NCI-H446 (cell line): ENCODE results near the gene HTD2.
"Not testable (repeated sequence)": the region's sequence is repeated elsewhere in the genome, so short reads cannot be mapped to it uniquely, and the experiment has no call there.

Experiments
- DNase-seq, 2 experiments: peaks; one replicate each; lab custom pipeline; 2025; lab: John Stamatoyannopoulos, UW

The HTD2 gene

DNA sequence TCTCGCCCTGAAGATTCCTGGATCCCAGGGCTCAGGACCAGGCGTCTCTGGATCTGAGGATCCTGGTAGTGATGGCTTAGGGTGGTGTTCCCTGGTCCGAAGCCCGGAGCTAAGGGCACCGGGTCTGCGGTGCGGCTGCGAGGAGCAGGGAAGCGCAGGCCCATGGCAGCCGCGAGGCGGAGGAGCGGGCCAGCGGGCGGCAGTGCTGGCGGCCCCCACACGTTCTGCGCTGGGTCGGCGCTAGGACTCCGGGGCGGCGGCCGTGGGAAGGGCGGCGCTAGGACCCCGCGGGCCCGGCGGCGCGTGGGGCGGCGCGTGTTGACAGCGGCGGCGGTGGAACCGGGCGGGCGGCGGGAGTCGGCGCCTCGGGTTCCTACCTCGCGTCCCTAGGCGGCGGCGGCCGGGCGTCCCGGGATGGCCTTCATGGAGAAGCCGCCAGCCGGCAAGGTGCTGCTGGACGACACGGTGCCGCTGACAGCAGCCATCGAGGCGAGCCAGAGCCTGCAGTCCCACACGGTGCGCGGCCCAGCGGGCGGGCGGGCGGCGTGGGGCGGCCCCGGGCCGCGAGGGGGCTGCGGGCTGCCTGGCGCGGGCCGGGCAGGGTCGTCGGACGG, 26.4 kb downstream of the HTD2 start, which contains the start of gene PXK:
TSS of gene PXK (plus strand) at position 318 of the 614 bp plus-strand sequence. CDS start at position 415, 97 bp downstream.
- DNase-seq = peak in 1 of 2 experiments; percentile 18

DNA sequence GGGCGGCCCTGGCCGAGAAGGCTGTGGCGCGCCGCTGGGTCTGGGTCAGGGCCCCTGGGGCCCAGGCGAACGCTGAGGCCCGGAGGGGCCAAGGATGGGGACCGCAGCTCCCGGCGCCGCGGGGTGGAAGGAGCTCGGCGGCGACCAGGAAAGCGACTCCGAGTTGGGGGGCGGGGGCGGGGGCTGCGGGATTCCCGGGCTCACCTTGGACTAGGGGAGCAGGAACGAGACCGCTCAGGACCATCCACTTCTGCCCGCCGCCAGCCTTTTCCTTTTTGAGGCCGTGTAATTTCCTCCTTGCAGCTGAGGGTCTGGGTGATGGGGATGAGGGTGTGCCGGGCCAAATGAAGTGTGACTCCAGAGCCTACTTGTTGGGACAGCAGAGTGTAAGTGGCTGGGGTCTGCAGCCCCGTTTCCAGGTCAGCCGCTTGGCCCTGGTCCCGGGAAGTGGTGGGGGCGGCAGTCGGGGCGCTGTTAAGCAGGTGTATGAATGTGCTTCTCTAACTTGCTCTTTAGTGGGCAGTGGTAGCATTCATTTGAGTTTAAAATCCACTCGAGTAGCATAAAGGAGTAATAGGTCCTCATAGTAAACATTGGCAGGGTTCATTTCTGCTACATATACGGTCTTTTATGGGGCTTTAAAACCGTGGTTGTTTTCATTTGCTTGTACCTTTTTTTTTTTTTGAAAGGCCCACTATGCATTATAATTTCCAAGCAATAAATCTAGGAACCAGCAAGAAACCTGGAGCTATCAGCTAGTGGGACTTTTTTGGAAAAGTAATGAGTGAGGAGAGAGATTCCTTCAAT, 27.1 kb downstream of the HTD2 start:
- no peak for DNase-seq

DNA sequence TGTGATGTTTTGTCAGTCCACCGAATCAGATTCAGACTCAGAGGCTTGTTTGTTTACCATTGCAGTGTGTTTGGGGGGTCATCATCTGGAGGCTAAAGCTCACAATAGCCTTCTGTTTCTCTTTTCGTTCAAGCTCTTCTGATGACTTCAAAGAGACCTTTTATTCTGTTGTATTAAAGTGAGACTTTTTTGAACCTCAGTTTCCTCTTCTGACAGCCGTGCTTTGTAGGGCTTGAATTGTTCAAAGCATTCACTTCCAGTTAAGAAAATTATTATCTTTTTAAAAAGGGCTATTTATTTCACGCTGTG, 27.6 kb downstream of the HTD2 start:
- DNase-seq = no peak

DNA sequence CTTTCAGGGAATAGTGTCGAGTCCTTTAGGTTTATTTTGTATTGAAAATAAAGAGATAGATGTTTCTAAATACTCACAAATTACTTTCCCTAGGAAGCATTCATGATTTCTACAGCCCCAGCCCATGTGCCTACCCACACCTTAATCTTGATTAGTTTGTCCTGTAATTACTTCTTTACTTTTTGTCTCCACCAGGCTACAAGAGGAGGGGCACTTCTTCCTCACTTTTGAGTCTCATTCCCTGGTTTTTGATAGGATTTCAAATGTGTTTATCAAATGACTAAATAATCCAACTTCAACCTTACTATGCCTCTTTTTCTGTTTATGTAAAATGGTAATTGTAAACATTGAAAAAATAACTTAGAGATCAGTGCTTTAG, 28.2 kb downstream of the HTD2 start:
- DNase-seq = no peak

DNA sequence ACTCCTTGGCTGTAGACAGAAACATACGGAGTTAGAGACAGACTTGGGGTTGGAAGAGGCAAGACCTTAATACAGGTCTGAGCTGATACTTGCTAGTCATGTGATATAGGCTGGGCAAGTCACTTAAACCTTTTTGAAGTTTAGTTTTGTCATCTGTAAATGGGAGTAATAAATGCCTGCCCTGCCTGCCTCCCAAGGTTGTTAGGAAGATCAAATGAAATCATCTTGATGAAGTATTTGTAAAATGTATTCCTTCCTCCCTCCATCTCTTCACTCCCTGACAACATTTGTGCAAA, 29.3 kb downstream of the HTD2 start:
- no peak for DNase-seq

DNA sequence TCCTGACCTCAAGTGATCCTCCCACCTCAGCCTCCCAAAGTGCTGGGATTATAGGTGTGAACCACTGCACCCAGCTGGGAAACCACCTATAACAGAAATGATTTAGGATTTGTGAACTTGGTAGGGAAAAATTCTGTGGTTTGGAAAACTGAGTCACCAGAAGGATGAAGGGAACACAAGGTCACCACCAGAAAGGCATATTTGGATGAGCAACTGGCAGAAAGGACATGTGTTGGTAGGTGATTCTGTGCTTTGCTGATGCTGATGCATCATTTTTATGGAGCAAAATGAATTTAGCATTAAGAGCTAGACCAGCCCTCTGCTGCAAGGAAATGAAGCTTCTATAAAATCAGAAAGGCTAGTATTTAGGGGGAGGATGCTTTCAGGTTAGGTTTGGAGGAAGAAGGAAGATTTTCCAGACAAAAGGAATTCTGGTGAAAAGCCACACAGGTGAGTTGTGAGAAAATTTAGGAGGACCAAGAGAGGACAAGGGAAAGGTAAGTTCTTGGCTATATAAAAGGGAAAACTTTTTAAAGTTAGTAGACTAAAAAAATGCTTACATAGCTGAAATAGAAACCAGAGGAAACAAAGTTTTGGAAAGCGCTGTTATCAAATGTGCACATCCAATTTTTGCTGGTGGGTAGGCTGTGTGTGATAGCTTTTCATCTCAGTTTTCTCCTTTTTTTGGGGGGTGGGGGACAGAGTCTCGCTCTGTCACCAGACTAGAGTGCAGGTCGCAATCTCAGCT, 30.0 kb downstream of the HTD2 start:
- DNase-seq = no peak

DNA sequence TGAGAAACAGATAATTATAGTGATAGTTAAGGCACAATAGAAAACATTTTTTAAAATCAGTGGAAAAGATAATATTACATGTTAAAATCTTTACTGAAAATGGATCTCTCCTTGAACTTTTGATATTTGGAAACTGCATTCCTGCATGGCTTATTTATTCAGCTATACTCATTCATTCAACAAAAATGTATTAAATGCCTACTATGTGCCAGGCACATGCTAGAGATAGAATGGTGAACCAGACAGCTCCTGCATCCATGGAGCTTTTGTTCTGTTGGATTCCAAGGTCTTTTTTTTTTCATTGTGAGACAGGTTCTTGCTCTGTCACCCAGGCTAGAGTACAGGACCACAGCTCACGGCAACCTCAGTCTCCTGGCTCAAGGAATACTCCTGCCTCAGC, 30.9 kb downstream of the HTD2 start:
- no peak for DNase-seq

DNA sequence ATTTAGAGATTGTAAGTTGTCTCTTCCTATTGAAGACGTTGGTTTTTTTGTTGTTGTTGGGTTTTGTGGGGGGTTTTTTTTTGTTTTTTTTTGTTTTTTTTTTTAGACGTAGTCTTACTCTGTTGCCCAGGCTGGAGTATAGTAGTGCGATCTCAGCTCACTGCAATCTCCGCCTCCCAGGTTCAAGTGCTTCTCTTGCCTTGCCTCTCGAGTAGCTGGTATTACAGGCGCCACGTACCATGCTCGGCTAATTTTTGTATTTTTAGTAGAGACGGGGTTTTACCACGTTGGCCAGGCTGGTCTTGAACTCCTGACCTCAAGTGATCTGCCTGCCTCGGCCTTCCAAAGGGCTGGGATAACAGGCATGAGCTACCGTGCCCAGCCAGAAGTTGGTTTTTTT, 32.8 kb downstream of the HTD2 start:
- not testable (repeated sequence) for DNase-seq

DNA sequence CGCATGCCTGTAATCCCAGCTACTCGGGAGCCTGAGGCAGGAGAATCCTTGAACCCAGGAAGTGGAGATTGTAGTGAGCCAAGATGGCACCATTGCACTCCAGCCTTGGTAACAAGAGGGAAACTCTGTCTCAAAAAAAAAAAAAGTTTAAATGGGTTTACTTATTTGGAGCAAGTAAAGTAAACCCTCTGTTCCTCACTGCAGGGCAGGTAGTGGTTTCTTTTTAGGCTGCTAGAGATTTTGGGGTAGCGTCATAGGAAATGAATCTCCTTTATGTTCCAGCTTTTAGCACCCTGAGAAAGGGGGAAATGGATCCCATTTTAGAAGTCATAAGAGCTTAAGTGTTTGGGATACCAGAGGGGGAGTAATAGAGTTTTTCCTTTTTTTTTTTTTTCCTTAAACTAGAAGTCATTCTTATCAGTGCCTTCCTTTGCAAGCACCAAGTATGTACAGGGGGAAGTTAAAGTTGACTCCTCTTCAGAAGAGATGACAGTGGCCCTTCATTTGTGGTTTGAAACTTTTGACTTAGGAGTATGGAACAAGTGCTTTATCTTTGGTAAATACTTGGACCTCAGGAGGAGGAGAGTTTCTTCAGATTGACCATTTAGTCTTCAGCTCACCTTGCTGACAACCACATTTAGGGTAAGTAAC, 34.4 kb downstream of the HTD2 start:
- no peak for DNase-seq

DNA sequence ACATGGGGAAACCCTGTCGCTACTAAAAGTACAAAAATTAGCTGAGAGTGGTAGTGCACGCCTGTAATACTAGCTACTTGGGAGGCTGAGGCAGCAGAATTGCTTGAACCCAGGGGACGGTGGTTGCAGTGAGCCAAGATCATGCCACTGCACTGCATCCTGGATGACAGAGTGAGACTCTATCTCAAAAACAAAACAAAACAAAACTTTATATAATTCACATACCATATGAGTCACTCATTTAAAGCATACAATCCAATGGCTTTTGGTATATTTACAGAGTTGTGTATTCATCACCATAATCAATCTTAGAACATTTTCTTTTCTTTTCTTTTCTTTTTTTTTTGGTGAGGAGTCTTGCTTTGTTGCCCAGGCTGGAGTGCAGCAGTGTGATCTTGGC, 35.1 kb downstream of the HTD2 start:
- no peak for DNase-seq

DNA sequence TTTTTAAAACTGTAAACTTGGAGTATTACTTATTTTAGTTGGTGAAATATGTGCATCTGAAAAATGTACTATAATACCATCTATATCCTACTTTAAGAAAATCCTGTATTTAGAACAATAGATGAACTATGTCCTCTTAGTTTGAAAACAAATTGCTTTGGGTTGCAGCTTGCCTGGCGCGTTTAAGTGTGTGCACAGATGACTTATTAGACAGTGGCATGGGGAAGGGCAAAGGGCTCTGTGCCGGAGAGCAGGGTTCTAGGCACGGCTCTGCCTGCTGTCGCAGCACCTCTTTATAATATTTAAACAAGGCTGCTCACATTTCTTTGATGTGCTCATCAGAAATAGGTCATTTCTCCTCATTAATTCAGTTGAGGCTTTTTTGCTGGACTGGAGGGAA, 36.4 kb downstream of the HTD2 start:
- DNase-seq = no peak

DNA sequence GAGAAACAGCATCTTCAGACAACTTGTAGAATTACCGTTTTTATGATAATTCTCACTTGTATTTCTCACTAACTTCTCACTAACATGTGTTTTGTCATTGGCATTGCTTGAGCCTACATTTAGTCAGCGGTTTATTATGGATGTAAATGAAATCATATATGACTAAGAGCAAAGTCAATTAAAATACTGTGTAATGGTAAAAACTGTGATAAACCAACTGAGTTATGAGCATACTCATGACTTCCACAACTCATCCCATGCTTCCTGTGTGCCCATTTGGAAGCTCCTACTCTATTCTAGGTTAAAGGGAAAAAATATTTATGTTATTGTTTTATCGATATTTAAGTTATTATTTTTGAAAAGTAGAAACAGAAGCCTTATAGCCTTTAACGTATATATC, 39.1 kb downstream of the HTD2 start:
- no peak for DNase-seq

DNA sequence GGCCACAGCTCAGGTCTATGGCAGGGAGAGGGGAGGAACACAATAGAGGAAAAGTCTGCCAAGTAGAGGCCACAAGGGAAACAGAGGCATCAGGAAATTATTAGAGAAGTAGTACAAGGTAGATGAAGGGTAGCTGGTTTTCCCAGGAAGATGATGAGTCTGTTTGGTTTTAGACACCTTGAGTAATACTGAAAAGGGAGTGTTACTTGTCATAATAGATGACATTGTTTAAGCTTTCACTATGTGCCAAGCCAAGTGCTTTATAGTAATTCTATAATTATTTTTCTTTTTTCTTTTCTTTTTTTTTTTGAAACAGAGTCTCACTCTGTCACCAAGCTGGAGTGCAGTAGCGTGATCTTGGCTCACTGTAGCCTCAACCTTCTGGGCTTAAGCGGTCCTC, 40.0 kb downstream of the HTD2 start:
- DNase-seq = no peak

DNA sequence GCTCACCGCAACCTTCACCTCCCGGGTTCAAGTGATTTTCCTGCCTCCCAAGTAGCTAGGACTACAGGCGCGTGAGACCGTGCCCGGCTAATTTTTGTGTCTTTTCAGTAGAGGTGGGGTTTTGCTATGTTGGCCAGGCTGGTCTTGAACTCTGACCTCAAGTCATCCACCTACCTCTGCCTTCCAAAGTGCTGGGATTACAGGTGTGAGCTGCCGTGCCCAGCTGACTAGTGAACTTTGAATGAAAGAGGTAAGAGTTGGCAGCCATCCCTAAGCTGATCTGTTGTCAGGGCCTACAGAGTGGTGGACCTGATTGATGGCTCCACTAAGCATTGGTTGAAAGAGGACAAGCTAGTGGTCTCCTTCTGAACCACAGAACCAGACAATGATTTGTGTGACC, 41.7 kb downstream of the HTD2 start:
- no peak for DNase-seq

DNA sequence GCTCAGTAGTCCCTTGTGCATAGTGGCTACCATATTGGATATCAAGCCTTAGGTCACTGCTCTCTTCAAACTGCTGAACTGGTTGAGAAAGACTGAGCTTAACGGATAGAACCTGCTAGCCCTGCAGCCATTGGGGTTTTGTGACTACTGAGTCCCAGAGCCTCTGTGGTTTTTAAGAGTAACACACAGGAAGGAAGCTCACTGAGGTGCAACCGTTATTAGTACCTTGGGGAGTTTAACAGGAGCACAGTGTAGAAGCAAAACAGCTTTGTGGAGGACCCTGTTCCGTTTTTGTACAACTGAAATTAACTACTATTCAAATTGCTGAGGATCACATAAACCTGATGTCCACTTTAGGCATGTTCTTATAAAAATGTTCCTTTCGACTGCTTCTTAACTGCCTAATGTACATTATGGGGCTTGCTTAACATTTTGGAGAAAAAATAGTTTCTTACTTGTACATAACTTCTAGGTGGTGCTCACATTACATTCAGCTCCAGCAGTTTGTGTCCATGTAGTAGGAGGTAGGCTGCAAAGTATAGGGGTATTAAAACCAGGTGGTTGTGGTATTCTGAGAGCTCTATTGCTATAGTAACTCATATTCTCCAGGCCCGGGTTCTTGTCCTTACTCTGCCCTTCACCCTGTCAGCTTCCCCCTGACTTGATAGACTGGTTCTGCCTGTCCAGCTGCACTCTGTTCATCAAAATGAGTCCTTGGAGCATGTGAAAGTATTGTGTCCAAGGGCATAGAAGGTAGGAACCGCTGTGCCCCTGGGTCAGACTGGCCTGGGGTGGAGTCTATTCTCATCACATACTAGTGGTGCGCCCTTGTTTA, 43.7 kb downstream of the HTD2 start:
- no peak for DNase-seq

DNA sequence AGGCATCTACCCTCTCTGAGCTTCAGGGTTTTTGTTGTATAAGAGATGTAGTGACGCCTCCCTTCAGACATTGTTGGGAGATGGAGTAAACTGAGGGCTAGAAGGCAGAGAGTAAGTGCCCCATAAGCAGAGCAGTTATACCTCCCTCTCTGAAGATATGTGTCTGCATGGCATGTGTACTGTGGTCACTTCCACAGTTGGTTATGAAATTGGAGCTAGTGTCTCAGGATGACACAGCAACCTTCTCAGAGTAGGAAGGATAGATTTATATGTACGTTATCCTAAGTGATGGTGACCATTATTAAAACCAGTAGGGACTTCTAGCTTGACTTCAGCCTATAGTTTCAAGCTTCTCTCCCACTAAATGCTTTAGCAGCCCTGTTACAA, 44.3 kb downstream of the HTD2 start:
- no peak for DNase-seq

DNA sequence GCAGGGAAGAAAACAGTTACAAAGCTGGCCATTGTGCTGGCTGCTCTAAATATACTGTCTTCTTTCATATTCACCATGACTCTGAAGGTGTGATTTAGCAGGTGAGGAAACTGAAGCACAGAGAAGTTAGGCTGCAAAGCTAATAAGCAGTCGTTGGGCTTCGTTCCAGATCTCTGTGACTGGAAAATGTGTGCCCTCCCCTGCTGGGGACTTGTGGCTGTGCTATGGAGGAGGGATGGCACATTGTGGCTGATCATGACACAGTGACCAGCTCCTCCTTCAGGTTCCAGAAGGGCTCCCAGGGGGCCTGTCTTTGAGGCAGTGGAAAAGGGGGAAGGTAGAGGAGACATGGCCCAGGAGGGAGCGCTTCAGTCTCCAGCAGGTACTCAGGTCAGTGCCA, 45.6 kb downstream of the HTD2 start:
- no peak for DNase-seq

DNA sequence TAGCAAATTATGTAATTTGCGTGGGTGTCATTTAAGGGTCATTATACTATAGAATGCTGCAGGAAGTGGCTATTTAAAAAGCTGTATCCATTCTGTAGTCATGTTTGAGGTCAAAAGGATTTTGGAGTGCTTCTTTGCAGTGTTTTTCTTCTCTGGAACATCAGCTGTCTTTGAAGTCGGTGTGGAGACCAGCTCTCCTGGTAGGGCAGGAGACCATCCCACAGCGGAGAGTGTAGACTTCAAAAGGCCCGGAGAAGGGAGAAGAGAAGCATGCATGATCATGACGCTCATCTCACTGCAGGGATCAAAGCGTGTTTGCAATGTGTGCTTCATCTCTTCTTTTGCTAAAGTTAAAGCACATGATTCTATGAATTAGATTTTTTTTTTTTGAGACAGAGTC, 46.3 kb downstream of the HTD2 start:
- DNase-seq = no peak

DNA sequence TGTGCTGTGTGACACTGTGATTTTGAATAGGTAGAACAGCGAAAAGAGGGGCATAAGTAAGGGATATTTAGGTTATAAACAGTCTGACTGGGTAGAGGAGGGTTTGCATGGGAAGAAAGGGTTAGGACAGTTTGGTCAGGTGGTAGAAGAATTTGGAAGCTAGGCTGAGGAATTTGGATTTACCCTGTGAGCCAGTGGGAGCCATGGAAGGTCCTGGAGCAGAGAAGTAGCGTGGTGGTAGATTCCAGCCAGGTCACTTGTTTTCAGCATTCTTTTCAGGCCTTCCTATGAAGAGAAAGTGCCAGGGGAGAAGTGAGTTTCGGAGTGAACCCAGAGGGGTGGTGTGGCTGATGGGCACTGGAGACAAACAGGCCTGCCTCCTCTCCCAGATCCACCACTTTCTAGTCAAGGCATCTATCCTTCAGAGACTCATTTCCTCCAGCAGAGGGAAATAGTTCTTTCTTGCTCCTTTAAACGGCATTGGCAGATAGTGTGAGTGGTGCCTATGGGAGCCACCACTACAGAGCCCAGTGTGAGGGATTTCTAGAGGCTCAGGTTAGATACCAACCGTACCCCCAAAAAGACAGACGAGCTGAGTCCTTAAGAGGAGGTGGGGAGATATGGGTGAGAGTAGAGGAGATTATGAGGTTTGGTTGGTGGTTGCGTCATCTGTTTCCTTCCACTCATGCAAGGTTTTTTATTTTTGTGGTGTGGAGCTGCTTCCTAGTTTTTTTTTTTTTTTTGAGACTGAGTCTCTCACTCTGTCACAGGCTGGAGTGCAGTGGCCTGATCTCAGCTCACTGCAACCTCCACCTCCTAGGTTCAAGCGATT, 47.6 kb downstream of the HTD2 start:
- no peak for DNase-seq

DNA sequence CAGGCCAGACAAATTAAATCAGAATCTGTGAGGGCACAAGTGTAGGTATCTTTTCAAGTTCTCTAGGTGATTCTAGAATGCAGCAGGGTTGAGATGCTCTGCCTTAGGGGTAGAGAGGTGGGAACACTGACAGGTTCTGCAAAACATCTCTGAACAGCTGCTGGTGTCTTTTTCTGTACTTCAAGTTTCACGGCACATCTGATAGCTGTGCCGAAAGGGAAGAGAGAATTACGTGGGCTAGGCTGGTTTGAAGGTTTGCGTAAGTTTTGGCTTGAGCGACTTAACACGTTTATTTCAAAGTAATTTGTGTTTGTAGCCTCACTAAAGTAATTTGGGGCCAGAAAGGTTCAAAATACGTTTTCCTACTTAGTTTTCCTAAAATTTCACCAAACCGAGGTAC, 48.9 kb downstream of the HTD2 start:
- no peak for DNase-seq

DNA sequence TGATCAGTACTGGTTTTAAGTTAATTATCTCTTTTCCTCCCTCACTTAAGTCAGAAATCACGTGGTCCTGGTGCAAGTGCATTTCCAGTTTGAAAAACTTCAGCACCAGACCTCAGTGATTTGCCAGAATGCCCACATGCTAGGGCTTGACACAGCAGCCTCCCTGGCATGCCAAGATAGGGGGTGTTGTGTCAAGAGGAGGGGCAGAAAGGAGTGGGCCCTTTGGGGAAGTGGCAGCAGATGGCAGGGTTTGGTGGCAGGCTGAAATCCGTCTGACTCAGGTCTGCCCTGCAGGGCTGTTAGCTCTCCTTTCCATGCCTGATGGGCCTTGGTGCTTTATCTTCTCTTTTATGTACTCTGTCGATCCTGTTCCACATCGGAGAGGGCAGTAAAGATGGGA, 49.7 kb downstream of the HTD2 start:
- DNase-seq = no peak
